CD14-positive monocyte (primary cell): ENCODE results near the gene PREP. TPM values are rescaled to one million over a fixed set of nuclear protein-coding genes. Genes with fewer than 3 reads are reported as not detected.

Experiments used
- DNase-seq, 3 donors: peaks; one replicate each; pipeline ENCODE4 v3.0.0-alpha.2; 2011 to 2022
- H2AFZ ChIP-seq: 2 replicates; pipeline ENCODE4 v1.6.0; 2012; ENCODE audit warnings: mild to moderate bottlenecking, low read depth, low read length, inconsistent platforms; ENCODE audit not compliant: insufficient read depth, poor library complexity, severe bottlenecking
- H3K27ac ChIP-seq, 2 donors: 1 replicate in 1 of 2; 2 replicates in 1 of 2; pipeline ENCODE4 v1.5.1; 2012 to 2013; ENCODE audit warnings: low read length in 2 of 2, control low read depth in 1 of 2, inconsistent platforms in 1 of 2, low read depth in 1 of 2, mild to moderate bottlenecking in 1 of 2
- H3K27me3 ChIP-seq, 2 donors: one replicate each; pipeline versions ENCODE4 v1.6.0 to v1.6.1; 2011 to 2013; ENCODE audit warnings: low read length in 2 of 2; ENCODE audit not compliant: control insufficient read depth in 2 of 2, insufficient read depth in 2 of 2
- H3K36me3 ChIP-seq, 2 donors: replicated peaks in 1 of 2; 1 replicate in 1 of 2; 2 replicates in 1 of 2; pipeline versions ENCODE4 v1.5.1 to v1.6.1; 2012 to 2013; ENCODE audit warnings: low read length in 2 of 2, control low read depth in 1 of 2, inconsistent platforms in 1 of 2, mild to moderate bottlenecking in 1 of 2; ENCODE audit not compliant: insufficient read depth in 2 of 2, control insufficient read depth in 1 of 2
- H3K4me1 ChIP-seq, 2 donors: 1 replicate in 1 of 2; 2 replicates in 1 of 2; pipeline versions ENCODE4 v1.5.1 to v1.6.1; 2012 to 2013; ENCODE audit warnings: low read length in 2 of 2, control low read depth in 1 of 2, inconsistent platforms in 1 of 2, mild to moderate bottlenecking in 1 of 2, moderate library complexity in 1 of 2; ENCODE audit not compliant: insufficient read depth in 2 of 2, control insufficient read depth in 1 of 2
- H3K4me2 ChIP-seq: replicated peaks from 2 replicates; pipeline ENCODE3; 2012; ENCODE audit warnings: low read length, moderate library complexity, mild to moderate bottlenecking; ENCODE audit not compliant: poor library complexity, severe bottlenecking; ENCODE audit errors: extremely low read depth
- H3K4me3 ChIP-seq, 3 experiments: fragments of 200-600 bp in 1 of 3; sonication (generic) in 1 of 3; replicated peaks in 1 of 3; 1 replicate in 2 of 3; 2 replicates in 1 of 3; pipeline ENCODE4 v1.5.1; 2011 to 2013; ENCODE audit warnings: low read length in 3 of 3, mild to moderate bottlenecking in 3 of 3, control low read depth in 2 of 3, low read depth in 2 of 3, inconsistent platforms in 1 of 3, moderate library complexity in 1 of 3
- H3K79me2 ChIP-seq: 2 replicates; pipeline ENCODE4 v1.6.0; 2012; ENCODE audit warnings: mild to moderate bottlenecking, control low read depth, inconsistent platforms, low read length, moderate library complexity; ENCODE audit not compliant: insufficient read depth
- H3K9ac ChIP-seq: 2 replicates; pipeline ENCODE4 v1.6.0; 2017; ENCODE audit warnings: low read length, mild to moderate bottlenecking; ENCODE audit not compliant: insufficient read depth, poor library complexity, severe bottlenecking
- H3K9me3 ChIP-seq, 2 donors: replicated peaks in 1 of 2; 1 replicate in 1 of 2; 2 replicates in 1 of 2; pipeline versions ENCODE4 v1.5.1 to v1.6.1; 2012 to 2013; ENCODE audit warnings: low read length in 2 of 2, control low read depth in 1 of 2; ENCODE audit not compliant: control insufficient read depth in 1 of 2, insufficient read depth in 1 of 2
- H4K20me1 ChIP-seq: 2 replicates; pipeline ENCODE4 v1.6.0; 2012; ENCODE audit warnings: mild to moderate bottlenecking, low read length, control low read depth, moderate library complexity; ENCODE audit not compliant: insufficient read depth
- H3K27ac Mint-ChIP-seq, 7 donors: one replicate each; pipeline ENCODE4 v1.8.0; 2020; ENCODE audit warnings: mild to moderate bottlenecking in 7 of 7, mixed read lengths in 7 of 7, moderate library complexity in 6 of 7, inconsistent platforms in 2 of 7
- H3K27me3 Mint-ChIP-seq, 3 donors: one replicate each; pipeline ENCODE4 v1.8.0; 2021 to 2022; ENCODE audit warnings: low read depth in 3 of 3, mild to moderate bottlenecking in 3 of 3, mixed read lengths in 3 of 3, moderate library complexity in 3 of 3, inconsistent platforms in 1 of 3
- H3K36me3 Mint-ChIP-seq, 2 donors: one replicate each; pipeline ENCODE4 v1.8.0; 2020; ENCODE audit warnings: mixed read lengths in 2 of 2, inconsistent platforms in 1 of 2, mild to moderate bottlenecking in 1 of 2
- H3K4me1 Mint-ChIP-seq: one replicate; pipeline ENCODE4 v1.8.0; 2020; ENCODE audit warnings: mild to moderate bottlenecking, mixed read lengths
- H3K4me3 Mint-ChIP-seq, 2 donors: one replicate each; pipeline ENCODE4 v1.8.0; 2020; ENCODE audit warnings: mild to moderate bottlenecking in 2 of 2, mixed read lengths in 2 of 2, moderate library complexity in 1 of 2
- H3K9me3 Mint-ChIP-seq, 7 donors: one replicate each; pipeline ENCODE4 v1.8.0; 2020 to 2022; ENCODE audit warnings: mixed read lengths in 7 of 7, mild to moderate bottlenecking in 6 of 7, moderate library complexity in 6 of 7, inconsistent platforms in 2 of 7
- CTCF ChIP-seq: fragments of 200-600 bp; IDR thresholded peaks from one replicate; pipeline ENCODE4 v1.8.0; 2022; ENCODE audit warnings: antibody characterized with exemption, mild to moderate bottlenecking
- WGBS: methylation state at CpG from one replicate; pipeline ENCODE4 v1.1.5; 2013; ENCODE audit warnings: missing lambda C conversion rate; ENCODE audit not compliant: insufficient coverage; 5-methylcytosine and 5-hydroxymethylcytosine counted together
- intact Hi-C, 2 donors: fragments of 100-400 bp; cut with micrococcal nuclease; formaldehyde crosslinking; loops; one replicate each; pipeline versions ENCODE4 v1.15.0 to v1.15.1; 2023
- polyA plus RNA-seq, 3 donors: library from polyadenylated mRNA; depleted of rRNA in 1 of 3; unstranded in 2 of 3; stranded (reverse) in 1 of 3; fragments of 300-500 nt in 2 of 3; fragments of >200 nt in 1 of 3; fragmentation: Illumina TruSeq in 2 of 3; gene quantifications; 1 replicate in 2 of 3; 2 replicates in 1 of 3; pipeline ENCODE4 v1.2.3, GENCODE V29; 2012 to 2021

Gene PREP
- polyA plus RNA-seq, 3 donors = 21.4 to 40.8 (median 30.7) TPM

- DNase-seq = no peak
- intact Hi-C loops = no loop called here
- H3K27ac Mint-ChIP-seq = no peak overlapping the region
- H3K9me3 Mint-ChIP-seq = no peaks in the 10 kb centered on the region
- peaks cover 0 to 2% of the 10 kb centered on the region in 2 donors for H3K27me3 ChIP-seq
- H2AFZ ChIP-seq = no peak overlapping the region
- no peaks in the 10 kb centered on the region for H3K36me3 Mint-ChIP-seq
- no peaks in the 10 kb centered on the region for H3K79me2 ChIP-seq
- peaks cover 2 to 3% (median 2%) of the 10 kb centered on the region in 3 donors for H3K27me3 Mint-ChIP-seq
- WGBS = no CpG with 5 or more reads among the region's 3 CpGs
- no peak overlapping the region for H3K4me3 Mint-ChIP-seq
- TF ChIP-seq CTCF = no peak
- no peaks in the 10 kb centered on the region for H3K9me3 ChIP-seq
- no peaks in the 10 kb centered on the region for H3K36me3 ChIP-seq
- no peaks in the 10 kb centered on the region for H3K4me1 ChIP-seq
- no peak overlapping the region for H3K9ac ChIP-seq
- H3K27ac ChIP-seq = no peak overlapping the region
- H3K4me1 Mint-ChIP-seq = no peaks in the 10 kb centered on the region
- no peaks in the 10 kb centered on the region for H4K20me1 ChIP-seq
- no peak overlapping the region for H3K4me2 ChIP-seq
- no peak overlapping the region for H3K4me3 ChIP-seq
Measured at GRCh38 chr6:105432797-105433196, 29.9 kb upstream of the PREP start.

- Histone ChIP-seq H3K4me2 (no peak overlapping the region), H3K9me3 (no peaks in the 10 kb centered on the region), H3K9ac (no peak overlapping the region), H3K36me3 (no peaks in the 10 kb centered on the region), H3K4me1 (no peaks in the 10 kb centered on the region), H3K4me3 (no peak overlapping the region), H3K27ac (no peak overlapping the region), H4K20me1 (no peaks in the 10 kb centered on the region), H2AFZ (no peak overlapping the region), H3K79me2 (no peaks in the 10 kb centered on the region), H3K27me3 (no peaks in the 10 kb centered on the region)
- H3K27me3 Mint-ChIP-seq = peaks cover 2 to 4% (median 2%) of the 10 kb centered on the region in 3 donors
- peak in 1 of 3 donors; percentile 10 for DNase-seq
- no peaks in the 10 kb centered on the region for H3K4me1 Mint-ChIP-seq
- no peaks in the 10 kb centered on the region for H3K36me3 Mint-ChIP-seq
- intact Hi-C loops = no loop called here
- 0% methylated on average over 1 of the region's 2 CpGs for WGBS
- no peak overlapping the region for H3K27ac Mint-ChIP-seq
- peaks cover 0 to 4% (median 0%) of the 10 kb centered on the region in 7 donors for H3K9me3 Mint-ChIP-seq
- no peak overlapping the region for H3K4me3 Mint-ChIP-seq
- peak; percentile 56 for TF ChIP-seq CTCF
Measured at GRCh38 chr6:105431226-105431625, 28.3 kb upstream of the PREP start.
